WTC11 (cell line): ENCODE data around the gene TRAF2. TPM values are rescaled to one million over a fixed set of nuclear protein-coding genes. Genes with fewer than 3 reads are reported as not detected.
A peak's percentile ranks its signal among the peaks of the same experiment; 100 is the strongest.

ENCODE experiments used
- ATAC-seq: fragments of 200-7000 bp; cut with Tn5 transposase; 2 replicates; pipeline ENCODE4 v1.10.0; 2021; ENCODE audit warnings: mild to moderate bottlenecking, moderate library complexity
- CTCF ChIA-PET: fragments of 300-600 bp; sonication (Branson Sonifier 250); formaldehyde crosslinking; loops from one replicate; lab custom pipeline; 2021; ENCODE audit warnings: antibody characterized with exemption; lab: Charles Lee
- POLR2A ChIA-PET: fragments of 350-600 bp; sonication (Branson Sonifier 250); formaldehyde crosslinking; loops from one replicate; lab custom pipeline; 2021; ENCODE audit warnings: antibody characterized with exemption; lab: Charles Lee
- DNase-seq: peaks from one replicate; pipeline ENCODE4 v3.0.0; 2021; ENCODE audit warnings: low spot score
- H3K27ac Mint-ChIP-seq: 2 replicates; pipeline ENCODE4 v1.8.0; 2021; ENCODE audit warnings: mixed read lengths
- H3K27me3 Mint-ChIP-seq: 2 replicates; pipeline ENCODE4 v1.8.0; 2021; ENCODE audit warnings: low read depth, mild to moderate bottlenecking, moderate library complexity, mixed read lengths
- H3K36me3 Mint-ChIP-seq: 2 replicates; pipeline ENCODE4 v1.8.0; 2021; ENCODE audit warnings: mixed read lengths
- H3K4me1 Mint-ChIP-seq: 2 replicates; pipeline ENCODE4 v1.8.0; 2022; ENCODE audit warnings: mixed read lengths
- H3K4me3 Mint-ChIP-seq: 2 replicates; pipeline ENCODE4 v1.8.0; 2021; ENCODE audit warnings: mild to moderate bottlenecking, moderate library complexity, mixed read lengths
- H3K9me3 Mint-ChIP-seq: 2 replicates; pipeline ENCODE4 v1.8.0; 2021; ENCODE audit warnings: mixed read lengths
- AR ChIP-seq: fragments of 250-450 bp; sonication (Bioruptor Pico); IDR thresholded peaks from 2 replicates; pipeline ENCODE4 v1.9.0; 2021; ENCODE audit warnings: mild to moderate bottlenecking
- ATF3 ChIP-seq: sonication (generic); formaldehyde crosslinking; conservative IDR thresholded peaks from 2 replicates; pipeline ENCODE4 v1.8.1; 2022; ENCODE audit warnings: mild to moderate bottlenecking, missing genetic modification reagents
- E2F5 ChIP-seq: sonication (generic); formaldehyde crosslinking; IDR thresholded peaks from 2 replicates; pipeline ENCODE4 v1.8.1; 2022; ENCODE audit warnings: mild to moderate bottlenecking, moderate library complexity, missing genetic modification reagents
- ELF4 ChIP-seq: sonication (generic); formaldehyde crosslinking; IDR thresholded peaks from 2 replicates; pipeline ENCODE4 v1.8.1; 2022; ENCODE audit warnings: low read depth, mild to moderate bottlenecking, moderate library complexity, missing genetic modification reagents
- FOXK1 ChIP-seq: sonication (generic); formaldehyde crosslinking; IDR thresholded peaks from 2 replicates; pipeline ENCODE4 v1.8.0; 2022; ENCODE audit warnings: mild to moderate bottlenecking, moderate library complexity, missing genetic modification reagents
- FOXP1 ChIP-seq: sonication (generic); formaldehyde crosslinking; IDR thresholded peaks from 2 replicates; pipeline ENCODE4 v1.8.0; 2022; ENCODE audit warnings: missing genetic modification reagents, mild to moderate bottlenecking, moderate library complexity, borderline replicate concordance
- NFE2L1 ChIP-seq: sonication (generic); formaldehyde crosslinking; IDR thresholded peaks from 2 replicates; pipeline ENCODE4 v1.8.1; 2023; ENCODE audit warnings: missing genetic modification reagents
- PREB ChIP-seq: sonication (generic); formaldehyde crosslinking; IDR thresholded peaks from 2 replicates; pipeline ENCODE4 v1.8.1; 2022; ENCODE audit warnings: mild to moderate bottlenecking, missing genetic modification reagents, moderate library complexity, borderline replicate concordance
- SP1 ChIP-seq: sonication (generic); formaldehyde crosslinking; conservative IDR thresholded peaks from 2 replicates; pipeline ENCODE4 v1.8.1; 2022; ENCODE audit warnings: missing genetic modification reagents
- TCF7 ChIP-seq: sonication (generic); formaldehyde crosslinking; IDR thresholded peaks from 2 replicates; pipeline ENCODE4 v1.8.0; 2022; ENCODE audit warnings: mild to moderate bottlenecking, low read depth, missing genetic modification reagents, moderate library complexity
- ZBTB21 ChIP-seq: sonication (generic); formaldehyde crosslinking; IDR thresholded peaks from 2 replicates; pipeline ENCODE4 v1.8.1; 2023; ENCODE audit warnings: mild to moderate bottlenecking, missing genetic modification reagents, borderline replicate concordance
- ZMAT4 ChIP-seq: fragments of 250-450 bp; sonication (Bioruptor Pico); IDR thresholded peaks from 2 replicates; pipeline ENCODE4 v1.9.0; 2021; ENCODE audit warnings: mild to moderate bottlenecking
- ZNF138 ChIP-seq: sonication (generic); formaldehyde crosslinking; conservative IDR thresholded peaks from 2 replicates; pipeline ENCODE4 v1.8.1; 2022; ENCODE audit warnings: mild to moderate bottlenecking, moderate library complexity, missing genetic modification reagents
- total RNA-seq: library from RNA; stranded (reverse); gene quantifications from 3 replicates; pipeline ENCODE4 v1.2.3, GENCODE V29; 2021
- TF ChIP-seq, protein P1 (sequence below): fragments of 250-450 bp; sonication (Bioruptor Pico); IDR thresholded peaks from 2 replicates; pipeline ENCODE4 v1.9.0; 2021; ENCODE audit warnings: mild to moderate bottlenecking, borderline replicate concordance
- TF ChIP-seq, protein P2 (sequence below): sonication (generic); formaldehyde crosslinking; IDR thresholded peaks from 2 replicates; pipeline ENCODE4 v1.8.0; 2022; ENCODE audit warnings: mild to moderate bottlenecking, missing genetic modification reagents

Gene TRAF2
- total RNA-seq, 1 experiment from 2014 or later: 55.0 TPM

GRCh38 chr9:136845465-136846260 lies 40.7 kb upstream of the TRAF2 start:
- DNase-seq (no peak), ATAC-seq (no peak)
- CTCF ChIA-PET: interaction anchor here (1.1 to 2.0 kb wide), 4 partner anchors 36 to 133 kb away, joined by 3 to 8 read pairs (median 6); no protein-coding TSS in a partner anchor
- Mint-ChIP-seq H3K4me3 (no peak overlapping the region), H3K4me1 (peaks cover 23% of the 10 kb centered on the region), H3K36me3 (peaks cover 2% of the 10 kb centered on the region; the same call in 1 of the 2 replicates), H3K27me3 (peaks cover 3% of the 10 kb centered on the region), H3K27ac (no peak overlapping the region), H3K9me3 (no peaks in the 10 kb centered on the region)
- TF ChIP-seq SP1 (CRISPR knock-in tag) (no peak), ATF3 (CRISPR knock-in tag) (no peak), ZNF138 (CRISPR knock-in tag) (no peak), TCF7 (no peak)
- TF ChIP-seq, protein P1, sequence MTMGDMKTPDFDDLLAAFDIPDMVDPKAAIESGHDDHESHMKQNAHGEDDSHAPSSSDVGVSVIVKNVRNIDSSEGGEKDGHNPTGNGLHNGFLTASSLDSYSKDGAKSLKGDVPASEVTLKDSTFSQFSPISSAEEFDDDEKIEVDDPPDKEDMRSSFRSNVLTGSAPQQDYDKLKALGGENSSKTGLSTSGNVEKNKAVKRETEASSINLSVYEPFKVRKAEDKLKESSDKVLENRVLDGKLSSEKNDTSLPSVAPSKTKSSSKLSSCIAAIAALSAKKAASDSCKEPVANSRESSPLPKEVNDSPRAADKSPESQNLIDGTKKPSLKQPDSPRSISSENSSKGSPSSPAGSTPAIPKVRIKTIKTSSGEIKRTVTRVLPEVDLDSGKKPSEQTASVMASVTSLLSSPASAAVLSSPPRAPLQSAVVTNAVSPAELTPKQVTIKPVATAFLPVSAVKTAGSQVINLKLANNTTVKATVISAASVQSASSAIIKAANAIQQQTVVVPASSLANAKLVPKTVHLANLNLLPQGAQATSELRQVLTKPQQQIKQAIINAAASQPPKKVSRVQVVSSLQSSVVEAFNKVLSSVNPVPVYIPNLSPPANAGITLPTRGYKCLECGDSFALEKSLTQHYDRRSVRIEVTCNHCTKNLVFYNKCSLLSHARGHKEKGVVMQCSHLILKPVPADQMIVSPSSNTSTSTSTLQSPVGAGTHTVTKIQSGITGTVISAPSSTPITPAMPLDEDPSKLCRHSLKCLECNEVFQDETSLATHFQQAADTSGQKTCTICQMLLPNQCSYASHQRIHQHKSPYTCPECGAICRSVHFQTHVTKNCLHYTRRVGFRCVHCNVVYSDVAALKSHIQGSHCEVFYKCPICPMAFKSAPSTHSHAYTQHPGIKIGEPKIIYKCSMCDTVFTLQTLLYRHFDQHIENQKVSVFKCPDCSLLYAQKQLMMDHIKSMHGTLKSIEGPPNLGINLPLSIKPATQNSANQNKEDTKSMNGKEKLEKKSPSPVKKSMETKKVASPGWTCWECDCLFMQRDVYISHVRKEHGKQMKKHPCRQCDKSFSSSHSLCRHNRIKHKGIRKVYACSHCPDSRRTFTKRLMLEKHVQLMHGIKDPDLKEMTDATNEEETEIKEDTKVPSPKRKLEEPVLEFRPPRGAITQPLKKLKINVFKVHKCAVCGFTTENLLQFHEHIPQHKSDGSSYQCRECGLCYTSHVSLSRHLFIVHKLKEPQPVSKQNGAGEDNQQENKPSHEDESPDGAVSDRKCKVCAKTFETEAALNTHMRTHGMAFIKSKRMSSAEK (CRISPR knock-in tag): no peak
- POLR2A ChIA-PET: interaction anchor here (0.5 kb wide), 1 partner anchor 158 kb away, joined by 5 read pairs; no protein-coding TSS in a partner anchor

GRCh38 chr9:136846376-136847087 lies 39.8 kb upstream of the TRAF2 start:
- Mint-ChIP-seq H3K4me1 (peaks cover 15% of the 10 kb centered on the region), H3K27ac (no peak overlapping the region), H3K4me3 (peak overlapping the region; percentile 94), H3K36me3 (peaks cover 2% of the 10 kb centered on the region; the same call in 1 of the 2 replicates)
- POLR2A ChIA-PET: interaction anchor here (1.1 to 3.0 kb wide), 7 partner anchors 10 to 189 kb away, joined by 3 to 14 read pairs (median 5); partner anchors contain the start of genes EDF1, RABL6 and TRAF2
- no peak for ATAC-seq
- CTCF ChIA-PET: interaction anchor here (0.6 to 3.0 kb wide), 20 partner anchors 11 to 576 kb away, joined by 3 to 18 read pairs (median 6); partner anchors contain the start of genes EXD3, NOXA1, NPDC1 and RABL6
- DNase-seq: no peak
- no peak for TF ChIP-seq PREB (CRISPR knock-in tag)
- 0 out of 2 replicates have a peak, but pooled peaks have one; percentile 3 for TF ChIP-seq FOXP1 (CRISPR knock-in tag)
- TF ChIP-seq, all 79 proteins: peak for 1
- Mint-ChIP-seq H3K9me3 (no peaks in the 10 kb centered on the region), H3K27me3 (peaks cover 3% of the 10 kb centered on the region)

- H3K27ac Mint-ChIP-seq: peak overlapping the region; percentile 93
- POLR2A ChIA-PET: interaction anchor here (1.1 to 3.0 kb wide), 9 partner anchors 9 to 188 kb away, joined by 3 to 14 read pairs (median 4); partner anchors contain the start of genes EDF1, RABL6 and TRAF2
- CTCF ChIA-PET: interaction anchor here (0.6 to 3.0 kb wide), 22 partner anchors 12 to 576 kb away, joined by 3 to 18 read pairs (median 6); partner anchors contain the start of genes EXD3, NOXA1, NPDC1 and RABL6
- TF ChIP-seq ZBTB21 (CRISPR knock-in tag) (0 out of 2 replicates have a peak, but pooled peaks have one; percentile 38), NFE2L1 (CRISPR knock-in tag) (peak; percentile 17; the same call in 1 of the 2 replicates), AR (no peak), ZMAT4 (CRISPR knock-in tag) (no peak), FOXK1 (CRISPR knock-in tag) (no peak), ELF4 (CRISPR knock-in tag) (no peak), E2F5 (CRISPR knock-in tag) (no peak)
- TF ChIP-seq, protein P2, sequence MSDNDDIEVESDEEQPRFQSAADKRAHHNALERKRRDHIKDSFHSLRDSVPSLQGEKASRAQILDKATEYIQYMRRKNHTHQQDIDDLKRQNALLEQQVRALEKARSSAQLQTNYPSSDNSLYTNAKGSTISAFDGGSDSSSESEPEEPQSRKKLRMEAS (CRISPR knock-in tag): peak; percentile 32; the same call in 1 of the 2 replicates
Observed at GRCh38 chr9:136847088-136847825, 39.1 kb upstream of the TRAF2 start.

More at GRCh38 chr9:136847088-136847825, 39.1 kb upstream of the TRAF2 start:
- Mint-ChIP-seq H3K27me3 (peaks cover 3% of the 10 kb centered on the region), H3K4me3 (peak overlapping the region; percentile 94), H3K4me1 (peaks cover 10% of the 10 kb centered on the region), H3K36me3 (peaks cover 2% of the 10 kb centered on the region; the same call in 1 of the 2 replicates), H3K9me3 (no peaks in the 10 kb centered on the region)
- DNase-seq (peak; percentile 90), ATAC-seq (peak; percentile 32)
